Measurements from ENCODE around the gene COL20A1.

The COL20A1 gene

GRCh38 chr20:63329331-63330083 lies 36.5 kb downstream of the COL20A1 start:
- TF ChIP-seq CTCF (IDR thresholded peaks at IDR 0.05; ENCODE audit: low read depth, low read length, missing control alignments) = no peak
- no peak overlapping the region for H3K4me3 ChIP-seq (replicated peaks; ENCODE audit: low read depth, low read length)
- DNase-seq (ENCODE audit: extremely low read depth, low read depth) = no peak

- H3K4me3 ChIP-seq (replicated peaks; ENCODE audit: low read depth, low read length) = no peak overlapping the region
Observed at GRCh38 chr20:63330084-63330760, 37.2 kb downstream of the COL20A1 start.

GRCh38 chr20:63330940-63331339 lies 38.0 kb downstream of the COL20A1 start:
- TF ChIP-seq CTCF (IDR thresholded peaks at IDR 0.05; ENCODE audit: low read depth, low read length, missing control alignments) = no peak
- H3K4me3 ChIP-seq (replicated peaks; ENCODE audit: low read depth, low read length) = no peak overlapping the region
- no peak for DNase-seq (ENCODE audit: extremely low read depth, low read depth)

More at GRCh38 chr20:63330084-63330760, 37.2 kb downstream of the COL20A1 start:
- TF ChIP-seq CTCF (IDR thresholded peaks at IDR 0.05; ENCODE audit: low read depth, low read length, missing control alignments) = no peak
- DNase-seq (ENCODE audit: extremely low read depth, low read depth) = no peak

- TF ChIP-seq CTCF (IDR thresholded peaks at IDR 0.05; ENCODE audit: low read depth, low read length, missing control alignments) = no peak
- DNase-seq (ENCODE audit: extremely low read depth, low read depth) = no peak
- no peak overlapping the region for H3K4me3 ChIP-seq (replicated peaks; ENCODE audit: low read depth, low read length)
Observed at GRCh38 chr20:63331741-63332400, 38.9 kb downstream of the COL20A1 start.

- H3K4me3 ChIP-seq (replicated peaks; ENCODE audit: low read depth, low read length) = no peak overlapping the region
- DNase-seq (ENCODE audit: extremely low read depth, low read depth) = no peak
- no peak for TF ChIP-seq CTCF (IDR thresholded peaks at IDR 0.05; ENCODE audit: low read depth, low read length, missing control alignments)
Observed at GRCh38 chr20:63332488-63333240, 39.7 kb downstream of the COL20A1 start.

GRCh38 chr20:63333241-63333836 lies 40.4 kb downstream of the COL20A1 start:
- DNase-seq (ENCODE audit: extremely low read depth, low read depth) = no peak
- H3K4me3 ChIP-seq (replicated peaks; ENCODE audit: low read depth, low read length) = no peak overlapping the region
- no peak for TF ChIP-seq CTCF (IDR thresholded peaks at IDR 0.05; ENCODE audit: low read depth, low read length, missing control alignments)

Measured in HFF-Myc (cell line).